ENCODE data around the gene CCL22.

The CCL22 gene

GRCh38 chr16:57347858-57348257 lies 10.7 kb upstream of the CCL22 start:
- TF ChIP-seq CTCF (conservative IDR thresholded peaks at IDR 0.05; ENCODE audit: low read depth, low read length), result no peak
- no peak overlapping the region for H3K4me3 ChIP-seq (ENCODE audit: low read depth, low read length)
- no peak for DNase-seq (ENCODE audit: low read depth)

GRCh38 chr16:57348327-57348726 lies 10.3 kb upstream of the CCL22 start:
- DNase-seq (ENCODE audit: low read depth), result no peak
- no peak overlapping the region for H3K4me3 ChIP-seq (ENCODE audit: low read depth, low read length)
- no peak for TF ChIP-seq CTCF (conservative IDR thresholded peaks at IDR 0.05; ENCODE audit: low read depth, low read length)

DNA sequence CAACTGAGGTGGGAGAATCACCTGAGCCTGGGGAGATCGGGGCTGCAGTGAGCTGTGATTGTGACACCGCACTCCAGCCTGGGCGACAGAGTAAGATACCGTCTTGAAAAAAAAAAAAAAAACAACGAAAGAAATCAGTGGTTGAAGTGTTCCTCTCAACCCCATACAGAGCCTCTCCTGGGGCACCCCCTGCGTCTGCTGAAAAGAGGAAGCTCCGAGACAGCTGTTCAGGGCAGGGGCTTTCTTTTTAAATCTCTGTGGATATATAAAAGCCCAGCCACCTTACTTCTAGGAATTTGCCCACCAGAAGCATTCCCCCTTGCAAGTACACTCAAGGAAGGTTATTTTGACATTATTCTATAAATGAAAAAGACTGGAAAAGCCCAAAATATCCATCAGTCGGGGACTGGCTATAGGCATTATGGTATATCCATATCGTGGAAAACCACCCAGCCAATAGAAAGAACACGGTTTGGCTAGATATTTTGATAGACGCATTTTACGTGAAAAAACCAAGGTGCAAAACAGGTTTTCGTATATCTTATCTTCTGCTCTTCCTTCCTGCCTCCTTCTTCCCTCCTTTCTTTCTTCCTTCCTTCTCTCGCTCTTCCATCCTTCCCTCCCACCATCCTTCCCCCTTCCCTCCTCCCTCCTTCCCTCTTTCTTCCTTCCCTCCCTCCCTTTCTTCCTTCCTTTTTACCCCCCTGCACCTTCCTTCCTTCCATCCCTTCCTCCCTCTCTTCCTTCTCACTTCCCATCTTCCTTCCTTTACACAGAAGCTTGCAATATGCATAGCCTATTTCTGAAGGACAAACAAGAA lies 9.2 kb upstream of the CCL22 start:
- no peak for DNase-seq (ENCODE audit: low read depth)
- TF ChIP-seq CTCF (conservative IDR thresholded peaks at IDR 0.05; ENCODE audit: low read depth, low read length), result no peak
- no peak overlapping the region for H3K4me3 ChIP-seq (ENCODE audit: low read depth, low read length)

GRCh38 chr16:57352636-57353047 lies 5.9 kb upstream of the CCL22 start:
- TF ChIP-seq CTCF (conservative IDR thresholded peaks at IDR 0.05; ENCODE audit: low read depth, low read length), result no peak

DNA sequence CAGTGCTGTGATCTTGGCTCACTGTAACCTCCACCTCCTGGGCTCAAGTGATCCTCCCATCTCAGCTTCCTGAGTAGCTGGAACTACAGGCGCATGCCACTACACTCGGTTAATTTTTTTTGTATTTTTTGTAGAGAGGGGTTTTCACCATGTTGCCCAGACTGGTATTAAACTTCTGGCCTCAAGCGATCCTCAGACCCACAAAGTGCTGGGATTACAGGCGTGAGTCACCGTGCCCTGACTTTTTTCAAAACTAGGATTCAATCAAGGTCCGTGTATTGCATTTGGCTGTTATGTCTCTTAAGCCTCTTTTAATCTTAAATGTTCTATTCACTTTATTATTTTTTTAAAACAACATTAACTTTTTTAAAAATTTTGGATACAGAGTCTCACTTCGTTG lies 4.3 kb upstream of the CCL22 start:
- TF ChIP-seq CTCF (conservative IDR thresholded peaks at IDR 0.05; ENCODE audit: low read depth, low read length), result no peak
- no peak for DNase-seq (ENCODE audit: low read depth)
- no peak overlapping the region for H3K4me3 ChIP-seq (ENCODE audit: low read depth, low read length)

More at GRCh38 chr16:57352636-57353047, 5.9 kb upstream of the CCL22 start:
- H3K4me3 ChIP-seq (ENCODE audit: low read depth, low read length), result no peak overlapping the region
- no peak for DNase-seq (ENCODE audit: low read depth)

- no peak overlapping the region for H3K4me3 ChIP-seq (ENCODE audit: low read depth, low read length)
- no peak for DNase-seq (ENCODE audit: low read depth)
- no peak for TF ChIP-seq CTCF (conservative IDR thresholded peaks at IDR 0.05; ENCODE audit: low read depth, low read length)
Observed at GRCh38 chr16:57355898-57356414, 2.6 kb upstream of the CCL22 start.

- no peak overlapping the region for H3K4me3 ChIP-seq (ENCODE audit: low read depth, low read length)
- TF ChIP-seq CTCF (conservative IDR thresholded peaks at IDR 0.05; ENCODE audit: low read depth, low read length), result no peak
- no peak for DNase-seq (ENCODE audit: low read depth)
Observed at GRCh38 chr16:57356547-57356946, 2.0 kb upstream of the CCL22 start.

Measured in choroid plexus epithelial cell (primary cell).